NCI-H2107 treated with DMSO at 0.1 percent for 48 hours (cell line): ENCODE data around the gene HLA-A.

Experiments used
- DNase-seq: peaks from one replicate; lab custom pipeline; 2025; ENCODE audit not compliant: unreplicated experiment; lab: John Stamatoyannopoulos, UW

HLA-A gene

DNA sequence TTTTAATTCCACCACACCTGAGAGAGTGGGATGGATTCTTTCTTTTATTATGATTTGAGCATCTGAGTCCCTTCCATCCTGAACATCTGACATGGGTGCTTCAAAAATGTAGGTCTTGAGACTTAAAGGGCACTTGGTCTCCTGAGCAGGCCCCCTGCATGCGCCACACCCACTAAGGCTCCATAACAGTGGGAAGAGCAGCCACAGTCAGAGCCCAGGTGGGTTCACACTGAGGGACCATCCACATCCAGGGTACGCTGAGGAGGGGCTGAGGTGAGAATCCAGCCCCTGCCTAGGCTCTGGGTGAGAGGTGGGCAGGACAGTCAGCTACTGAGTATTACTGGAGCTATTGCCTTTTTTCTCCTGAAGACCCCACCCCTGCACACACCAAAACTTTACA, 42.7 kb downstream of the HLA-A start:
- DNase-seq, result no peak

DNA sequence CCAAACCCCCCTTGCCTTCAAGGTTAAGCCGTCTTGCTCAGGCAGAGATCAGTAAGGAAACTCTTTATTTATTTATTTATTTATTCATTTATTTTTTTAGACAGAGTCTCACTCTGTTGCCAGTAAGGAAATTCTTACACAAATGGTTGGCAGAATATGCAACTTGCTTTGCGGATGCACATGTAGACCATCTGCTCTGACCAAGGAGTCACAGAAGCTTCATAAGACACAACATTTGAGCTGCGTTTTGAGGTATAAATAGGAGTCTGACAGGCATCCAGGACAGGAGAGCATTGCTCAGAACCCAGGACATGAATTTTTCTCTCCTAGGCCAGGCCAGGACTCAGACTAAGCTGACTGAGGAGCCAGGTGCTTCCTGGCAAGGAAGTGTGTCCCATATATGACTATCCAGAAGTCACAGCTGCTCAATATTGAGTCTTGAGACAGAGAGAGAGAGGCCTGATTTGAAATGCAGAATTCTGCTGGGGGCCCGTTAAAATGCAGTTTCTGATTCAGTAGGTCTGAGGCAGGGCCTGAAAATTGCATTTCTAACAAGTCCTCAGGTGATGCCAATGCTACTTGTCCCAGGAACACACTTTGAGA, 43.9 kb downstream of the HLA-A start:
- DNase-seq, result no peak

DNA sequence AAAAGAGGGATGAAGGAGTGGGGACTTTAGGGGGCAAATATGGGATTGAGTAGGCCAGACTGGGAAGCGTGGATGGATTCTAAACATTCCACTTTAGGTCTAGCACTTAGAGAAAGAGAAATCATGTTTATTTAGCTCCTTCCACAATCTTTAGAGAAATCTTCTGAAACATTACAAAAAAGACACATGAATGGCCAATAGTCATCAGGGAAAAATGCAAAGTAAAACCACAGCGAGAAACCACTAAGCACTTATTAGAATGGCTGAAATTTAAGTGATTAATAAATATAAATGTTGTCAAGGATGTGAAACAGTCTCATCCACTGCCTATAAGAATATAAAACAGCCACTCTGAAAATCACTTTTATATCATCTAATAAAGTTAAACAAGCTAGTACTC, 46.9 kb downstream of the HLA-A start:
- no peak for DNase-seq

DNA sequence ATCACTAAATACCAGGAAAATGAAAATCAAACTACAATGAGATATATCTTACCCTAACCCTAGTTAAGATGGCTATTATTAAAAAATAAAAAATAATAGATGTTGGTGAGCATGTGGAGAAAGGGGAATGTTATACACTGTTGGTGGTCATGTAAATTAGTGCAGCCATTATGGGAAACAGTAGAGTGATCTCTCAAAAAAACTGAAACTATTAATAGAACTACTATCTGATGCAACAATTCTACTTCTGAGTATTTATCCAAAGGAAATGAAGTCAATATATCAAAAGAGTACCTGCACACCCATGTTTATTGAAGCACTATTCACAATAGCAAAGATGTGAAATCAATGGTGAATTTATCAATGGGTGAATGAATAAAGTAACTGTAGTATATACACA, 48.6 kb downstream of the HLA-A start:
- DNase-seq, result no peak

DNA sequence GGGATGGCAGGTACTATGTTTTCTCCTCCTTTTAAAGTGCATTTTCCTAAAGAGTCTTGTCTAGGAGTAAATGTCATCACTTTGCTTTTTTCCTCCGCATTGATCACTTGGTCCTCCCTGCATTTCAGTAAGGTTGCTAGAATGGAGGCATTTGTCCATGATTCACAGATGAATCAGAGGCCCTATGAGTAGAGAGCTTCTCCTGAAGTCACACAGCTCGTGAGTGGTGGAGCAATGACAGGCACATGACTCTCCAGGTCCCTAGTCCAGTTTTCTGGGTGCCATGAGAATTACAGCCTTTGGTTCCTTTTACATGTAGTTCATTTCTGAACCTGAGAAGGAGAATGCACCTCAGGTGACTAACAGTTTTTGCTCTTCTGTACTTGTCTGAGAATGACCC, 50.5 kb downstream of the HLA-A start:
- no peak for DNase-seq

DNA sequence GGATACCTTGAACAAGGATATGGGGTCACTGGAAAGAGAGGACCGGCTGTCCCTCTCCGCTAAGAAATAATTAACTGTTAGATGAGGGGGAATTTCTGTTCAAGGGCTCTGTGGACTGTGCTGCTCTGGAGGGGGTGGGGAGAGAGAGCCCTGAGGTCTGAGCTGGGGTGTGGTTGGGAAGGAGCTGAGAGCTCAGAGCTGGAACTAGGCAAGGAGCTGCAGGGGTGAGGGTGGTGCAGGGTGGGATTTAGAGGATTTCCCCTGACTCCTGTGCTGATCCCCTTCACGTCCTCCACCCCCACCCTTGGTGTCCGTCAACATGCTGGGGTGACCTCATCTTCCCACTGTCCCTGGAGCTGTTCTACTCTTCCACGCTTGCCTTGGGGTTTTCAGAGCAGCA, 52.5 kb downstream of the HLA-A start:
- DNase-seq, result no peak

DNA sequence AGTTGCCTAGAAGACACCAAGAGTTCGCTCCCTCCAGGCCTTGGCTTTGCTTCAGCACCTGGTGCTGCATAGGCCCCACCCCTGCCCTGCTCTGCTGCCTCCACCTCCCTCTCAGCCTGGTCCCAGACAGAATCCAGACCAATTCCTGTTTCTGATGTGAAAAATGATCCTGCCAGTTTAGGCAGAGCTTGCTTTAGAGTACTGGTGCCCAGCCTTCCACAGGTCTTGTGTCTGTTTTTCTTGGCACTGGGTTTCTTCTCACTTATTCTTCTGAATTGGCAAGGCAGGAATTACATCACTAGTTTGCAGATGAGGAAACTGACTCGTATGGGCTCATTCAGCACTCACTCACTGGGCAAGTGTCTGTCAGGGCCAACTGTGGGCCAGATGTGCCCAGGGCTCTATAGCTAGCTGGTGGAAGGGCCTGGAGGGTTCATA, 53.0 kb downstream of the HLA-A start:
- DNase-seq, result no peak
